Measurements from ENCODE around the gene WNT7A.

DNA sequence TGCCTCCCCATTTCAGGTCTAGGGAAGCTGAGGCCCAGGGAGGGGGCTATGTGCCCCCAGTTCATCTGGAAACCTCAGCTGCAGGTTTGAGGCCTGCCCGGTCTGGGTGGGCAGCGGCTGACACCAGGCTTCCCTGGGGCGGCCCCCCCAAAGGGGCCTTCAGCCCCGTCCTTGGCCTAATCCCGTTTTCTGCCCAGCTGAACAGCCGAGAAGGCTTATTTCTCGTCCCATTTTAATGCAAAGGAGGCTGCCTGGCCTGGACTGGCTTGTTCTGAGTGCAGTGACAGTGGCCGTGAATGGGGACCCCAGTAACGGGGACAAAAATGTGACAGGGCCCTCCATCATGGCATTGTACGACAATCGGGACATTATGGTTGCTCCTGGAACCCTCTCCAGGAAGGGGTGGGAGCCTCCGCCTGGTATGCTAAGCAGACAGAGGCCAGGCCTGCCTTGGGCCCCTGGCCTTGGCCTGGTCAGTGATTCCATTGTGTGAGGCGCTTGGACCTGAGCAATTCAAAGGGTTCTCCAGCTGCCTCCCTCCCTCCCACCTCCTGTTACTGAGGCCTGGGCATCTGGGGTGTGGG lies 93.9 kb downstream of the WNT7A start:
- no peak for TF ChIP-seq SRF (IDR thresholded peaks at IDR 0.05; ENCODE audit: low read depth)
- TF ChIP-seq SP1 (IDR thresholded peaks at IDR 0.05; ENCODE audit: low read depth) = no peak
- no peak for TF ChIP-seq ZNF274 (IDR thresholded peaks at IDR 0.05; ENCODE audit: low read depth, low read length)
- TF ChIP-seq POLR2A (IDR thresholded peaks at IDR 0.05; ENCODE audit: borderline replicate concordance, extremely low read depth, insufficient read depth, insufficient read length) = no peak
- no peak for TF ChIP-seq CTCF (IDR thresholded peaks at IDR 0.05 in 2 of 3, conservative IDR thresholded peaks at IDR 0.05 in 1 of 3; ENCODE audit: borderline replicate concordance in 1 of 3, insufficient read depth in 1 of 3, low read depth in 2 of 3, low read length in 2 of 3)
- no peak for TF ChIP-seq YY1 (IDR thresholded peaks at IDR 0.05; ENCODE audit: extremely low read depth, insufficient replicate concordance, low read depth, low read length)
- TF ChIP-seq EZH2phosphoT487 (IDR thresholded peaks at IDR 0.05; ENCODE audit: borderline replicate concordance) = no peak
- TF ChIP-seq POLR2AphosphoS5 (IDR thresholded peaks at IDR 0.05; ENCODE audit: low read depth, low read length) = no peak
- no peak for TF ChIP-seq ZBTB33 (IDR thresholded peaks at IDR 0.05; ENCODE audit: extremely low read depth, insufficient replicate concordance, low read length)
